ENCODE data around the gene CFAP99. TPM values are rescaled to one million over a fixed set of nuclear protein-coding genes. Genes with fewer than 3 reads are reported as not detected.
A peak's percentile ranks its signal among the peaks of the same experiment; 100 is the strongest.
"Not testable (repeated sequence)": the region's sequence is repeated elsewhere in the genome, so short reads cannot be mapped to it uniquely, and the experiment has no call there.

Gene CFAP99
- total and polyA plus RNA-seq, 9 donors = 0.10 to 12.9 (median 1.4) TPM; not detected in 4

- no peak for DNase-seq
- H3K4me1 ChIP-seq (ENCODE audit: insufficient read depth) = no peaks in the 10 kb centered on the region
- intact Hi-C loops (cut with DNase I) = no loop called here
- TF ChIP-seq EP300 (IDR thresholded peaks at IDR 0.05) = no peak
- no peak for TF ChIP-seq POLR2A (IDR thresholded peaks at IDR 0.05)
- no peak for TF ChIP-seq CTCF (IDR thresholded peaks at IDR 0.05)
- H3K9me3 ChIP-seq = no peaks in the 10 kb centered on the region
- H3K4me3 ChIP-seq = no peak overlapping the region
- H3K36me3 ChIP-seq = no peaks in the 10 kb centered on the region
- H3K27ac ChIP-seq = no peak overlapping the region
- WGBS, 3 donors = 47 to 61% (median 49%) methylated on average over 25 of the region's 25 CpGs
- no peaks in the 10 kb centered on the region for H3K27me3 ChIP-seq
These were observed 9.9 kb downstream of the CFAP99 start for GRCh38 chr4:2428496-2429213.

DNA sequence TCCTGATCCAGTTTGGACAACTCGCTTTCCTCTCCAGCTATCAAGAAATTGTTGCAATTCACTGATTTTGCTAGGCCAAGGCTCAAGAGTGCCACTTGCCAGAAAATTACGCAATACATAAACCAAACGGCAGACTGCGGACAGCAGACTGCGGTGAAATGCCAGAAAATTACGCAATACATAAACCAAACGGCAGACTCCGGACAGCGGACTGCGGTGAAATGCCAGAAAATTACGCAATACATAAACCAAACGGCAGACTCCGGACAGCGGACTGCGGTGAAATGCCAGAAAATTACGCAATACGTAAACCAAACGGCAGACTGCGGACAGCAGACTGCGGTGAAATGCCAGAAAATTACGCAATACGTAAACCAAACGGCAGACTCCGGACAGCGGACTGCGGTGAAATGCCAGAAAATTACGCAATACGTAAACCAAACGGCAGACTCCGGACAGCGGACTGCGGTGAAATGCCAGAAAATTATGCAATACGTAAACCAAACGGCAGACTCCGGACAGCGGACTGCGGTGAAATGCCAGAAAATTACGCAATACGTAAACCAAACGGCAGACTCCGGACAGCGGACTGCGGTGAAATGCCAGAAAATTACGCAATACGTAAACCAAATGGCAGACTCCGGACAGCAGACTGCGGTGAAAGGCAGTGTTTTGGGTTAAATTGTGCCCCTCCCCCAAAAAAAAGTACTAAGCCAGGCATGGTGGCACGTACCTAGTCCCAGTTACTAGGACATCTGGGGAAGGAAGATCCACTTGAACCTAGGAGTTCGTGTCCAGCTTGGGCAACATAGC is 11.4 kb downstream of the CFAP99 start:
- peak in 1 of 5 donors; percentile 35 for DNase-seq
- H3K27ac ChIP-seq; H3K27me3 ChIP-seq; intact Hi-C loops (cut with DNase I); H3K4me3 ChIP-seq; H3K4me1 ChIP-seq (ENCODE audit: insufficient read depth); H3K9me3 ChIP-seq; H3K36me3 ChIP-seq: not testable (repeated sequence)
- 69 to 77% (median 73%) methylated on average over 27 to 31 of the region's 49 CpGs for WGBS, 3 donors

GRCh38 chr4:2432004-2432403 is 13.2 kb downstream of the CFAP99 start:
- H3K4me1 ChIP-seq (ENCODE audit: insufficient read depth) = no peaks in the 10 kb centered on the region
- no peaks in the 10 kb centered on the region for H3K36me3 ChIP-seq
- DNase-seq = no peak
- intact Hi-C loops (cut with DNase I) = no loop called here
- no peaks in the 10 kb centered on the region for H3K27me3 ChIP-seq
- H3K9me3 ChIP-seq = no peaks in the 10 kb centered on the region
- H3K27ac ChIP-seq = no peak overlapping the region
- no peak for TF ChIP-seq POLR2A (IDR thresholded peaks at IDR 0.05)
- no peak for TF ChIP-seq CTCF (IDR thresholded peaks at IDR 0.05)
- no peak for TF ChIP-seq EP300 (IDR thresholded peaks at IDR 0.05)
- H3K4me3 ChIP-seq = no peak overlapping the region

DNA sequence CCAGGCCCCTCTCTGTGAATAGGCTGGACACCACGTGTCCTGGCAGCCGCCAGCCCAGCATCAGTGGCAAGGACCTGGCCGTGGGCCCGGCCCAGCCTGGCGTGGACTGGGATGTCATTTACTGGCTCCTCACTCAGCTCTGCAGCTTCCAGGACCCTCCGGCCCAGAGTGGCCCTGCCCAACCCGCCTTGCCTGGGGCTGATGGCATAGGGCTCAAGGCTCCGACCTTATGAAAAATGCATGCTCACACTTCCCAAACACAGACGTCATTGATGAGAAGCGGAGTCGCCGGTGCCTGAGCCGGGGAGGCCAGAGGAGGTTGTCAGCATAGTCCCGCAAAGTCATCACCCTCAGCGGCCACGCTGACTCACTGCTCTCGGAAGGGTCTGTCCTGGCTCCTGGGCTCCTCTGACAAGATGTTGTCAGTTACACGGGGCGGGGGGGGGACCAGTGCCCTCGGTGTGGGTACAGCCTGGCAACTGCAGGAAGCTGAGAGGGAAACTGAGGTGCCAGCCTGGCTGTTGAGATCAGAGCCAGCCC is 14.3 kb downstream of the CFAP99 start:
- H3K4me3 ChIP-seq = no peak overlapping the region
- TF ChIP-seq EP300 (IDR thresholded peaks at IDR 0.05) (no peak), POLR2A (IDR thresholded peaks at IDR 0.05) (no peak), CTCF (IDR thresholded peaks at IDR 0.05) (no peak)
- intact Hi-C loops (cut with DNase I) = no loop called here

More for the DNA sequence above, 14.3 kb downstream of the CFAP99 start:
- no peaks in the 10 kb centered on the region for H3K4me1 ChIP-seq (ENCODE audit: insufficient read depth)
- no peak for DNase-seq
- no peaks in the 10 kb centered on the region for H3K9me3 ChIP-seq
- no peak overlapping the region for H3K27ac ChIP-seq
- H3K36me3 ChIP-seq = no peaks in the 10 kb centered on the region
- 78 to 81% (median 79%) methylated on average over 18 to 20 of the region's 20 CpGs for WGBS, 3 donors
- H3K27me3 ChIP-seq = no peaks in the 10 kb centered on the region
